Activated naive CD4-positive, alpha-beta T cell treated with anti-CD3 and anti-CD28 coated beads, Interleukin-2, amount 50 U/mL, for 24 hours (primary cell): ENCODE measurements around the gene THAP9.

Experiments used
- H3K27ac Mint-ChIP-seq: one replicate; pipeline ENCODE4 v1.8.0; 2021; ENCODE audit warnings: mild to moderate bottlenecking, mixed read lengths
- H3K27me3 Mint-ChIP-seq: one replicate; pipeline ENCODE4 v1.8.0; 2021; ENCODE audit warnings: mixed read lengths
- H3K36me3 Mint-ChIP-seq: one replicate; pipeline ENCODE4 v1.8.0; 2021; ENCODE audit warnings: mixed read lengths
- H3K4me1 Mint-ChIP-seq: one replicate; pipeline ENCODE4 v1.8.0; 2021; ENCODE audit warnings: mixed read lengths
- H3K4me3 Mint-ChIP-seq: one replicate; pipeline ENCODE4 v1.8.0; 2021; ENCODE audit warnings: mild to moderate bottlenecking, mixed read lengths
- H3K9me3 Mint-ChIP-seq: one replicate; pipeline ENCODE4 v1.8.0; 2021; ENCODE audit warnings: mixed read lengths

THAP9 gene

GRCh38 chr4:82890528-82890900 lies 10.0 kb upstream of the THAP9 start:
- Mint-ChIP-seq H3K36me3 (peaks cover 10% of the 10 kb centered on the region), H3K4me1 (peaks cover 56% of the 10 kb centered on the region), H3K4me3 (peak overlapping the region; percentile 94), H3K9me3 (no peaks in the 10 kb centered on the region), H3K27ac (peak overlapping the region; percentile 96), H3K27me3 (no peaks in the 10 kb centered on the region)

- H3K4me1 Mint-ChIP-seq, result peaks cover 54% of the 10 kb centered on the region
- H3K36me3 Mint-ChIP-seq, result peaks cover 13% of the 10 kb centered on the region
- H3K27me3 Mint-ChIP-seq, result no peaks in the 10 kb centered on the region
Measured at GRCh38 chr4:82890901-82891706, 9.4 kb upstream of the THAP9 start, which contains the start of gene SEC31A. SEC31A (minus strand) TSS chr4:82891153; CDS start chr4:82881936, 9,217 bp downstream.

DNA sequence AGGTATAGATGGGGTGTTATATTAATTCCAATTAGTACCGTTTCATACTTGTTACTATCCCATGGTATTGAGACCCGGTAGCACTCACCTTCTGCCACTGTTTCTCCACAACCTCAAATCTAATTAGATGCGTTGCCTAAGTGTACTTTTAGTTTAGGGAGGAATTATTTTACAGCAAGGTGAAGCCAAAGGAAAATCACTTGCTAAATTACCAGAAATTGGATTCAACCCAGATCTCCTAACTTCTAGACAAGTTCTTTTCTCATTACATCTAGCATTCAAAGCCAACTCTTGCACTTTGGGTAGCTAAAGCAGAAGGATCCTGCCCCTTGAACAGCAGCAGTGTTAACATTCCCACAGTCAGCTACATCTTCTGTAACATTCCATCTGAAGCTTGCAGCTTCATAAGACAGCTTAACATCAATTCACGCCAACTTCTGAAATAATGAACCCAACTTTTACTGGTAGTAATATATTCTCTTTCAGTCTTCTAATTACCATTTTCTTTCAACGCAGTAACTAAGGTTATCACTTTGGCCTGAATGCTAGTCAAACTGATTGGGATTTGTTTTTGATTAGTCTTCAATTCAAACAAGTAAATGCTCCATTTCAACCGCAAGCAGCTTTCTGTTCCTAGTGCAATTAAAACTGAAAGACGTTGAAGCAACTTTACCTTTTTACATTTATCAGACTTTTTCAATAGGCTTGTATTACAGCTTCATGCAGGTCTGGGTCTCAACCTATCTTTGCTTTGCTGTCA lies 8.6 kb upstream of the THAP9 start:
- H3K27me3 Mint-ChIP-seq, result no peaks in the 10 kb centered on the region

More at GRCh38 chr4:82890901-82891706, 9.4 kb upstream of the THAP9 start, which contains the start of gene SEC31A:
- Mint-ChIP-seq H3K9me3 (no peaks in the 10 kb centered on the region), H3K4me3 (peak within 1 kb of the TSS; percentile 94), H3K27ac (peak within 1 kb of the TSS; percentile 96)

GRCh38 chr4:82892467-82892802 lies 8.1 kb upstream of the THAP9 start:
- Mint-ChIP-seq H3K27me3 (no peaks in the 10 kb centered on the region), H3K4me3 (peak overlapping the region; percentile 44), H3K4me1 (peaks cover 48% of the 10 kb centered on the region), H3K36me3 (peaks cover 18% of the 10 kb centered on the region), H3K27ac (no peak overlapping the region), H3K9me3 (no peaks in the 10 kb centered on the region)

More for the DNA sequence above, 8.6 kb upstream of the THAP9 start:
- Mint-ChIP-seq H3K9me3 (no peaks in the 10 kb centered on the region), H3K4me1 (peaks cover 50% of the 10 kb centered on the region), H3K36me3 (peaks cover 15% of the 10 kb centered on the region), H3K27ac (peak overlapping the region; percentile 96), H3K4me3 (peak overlapping the region; percentile 94)

- Mint-ChIP-seq H3K27me3 (no peaks in the 10 kb centered on the region), H3K4me3 (no peak overlapping the region), H3K36me3 (peaks cover 18% of the 10 kb centered on the region), H3K27ac (peak overlapping the region; percentile 61), H3K9me3 (no peaks in the 10 kb centered on the region), H3K4me1 (peaks cover 50% of the 10 kb centered on the region)
Measured at GRCh38 chr4:82893942-82894341, 6.6 kb upstream of the THAP9 start.

- Mint-ChIP-seq H3K27ac (peak overlapping the region; percentile 63), H3K4me3 (peak overlapping the region; percentile 34), H3K27me3 (no peaks in the 10 kb centered on the region), H3K9me3 (no peaks in the 10 kb centered on the region), H3K36me3 (peaks cover 18% of the 10 kb centered on the region), H3K4me1 (peaks cover 39% of the 10 kb centered on the region)
Measured at GRCh38 chr4:82896755-82897154, 3.8 kb upstream of the THAP9 start.

DNA sequence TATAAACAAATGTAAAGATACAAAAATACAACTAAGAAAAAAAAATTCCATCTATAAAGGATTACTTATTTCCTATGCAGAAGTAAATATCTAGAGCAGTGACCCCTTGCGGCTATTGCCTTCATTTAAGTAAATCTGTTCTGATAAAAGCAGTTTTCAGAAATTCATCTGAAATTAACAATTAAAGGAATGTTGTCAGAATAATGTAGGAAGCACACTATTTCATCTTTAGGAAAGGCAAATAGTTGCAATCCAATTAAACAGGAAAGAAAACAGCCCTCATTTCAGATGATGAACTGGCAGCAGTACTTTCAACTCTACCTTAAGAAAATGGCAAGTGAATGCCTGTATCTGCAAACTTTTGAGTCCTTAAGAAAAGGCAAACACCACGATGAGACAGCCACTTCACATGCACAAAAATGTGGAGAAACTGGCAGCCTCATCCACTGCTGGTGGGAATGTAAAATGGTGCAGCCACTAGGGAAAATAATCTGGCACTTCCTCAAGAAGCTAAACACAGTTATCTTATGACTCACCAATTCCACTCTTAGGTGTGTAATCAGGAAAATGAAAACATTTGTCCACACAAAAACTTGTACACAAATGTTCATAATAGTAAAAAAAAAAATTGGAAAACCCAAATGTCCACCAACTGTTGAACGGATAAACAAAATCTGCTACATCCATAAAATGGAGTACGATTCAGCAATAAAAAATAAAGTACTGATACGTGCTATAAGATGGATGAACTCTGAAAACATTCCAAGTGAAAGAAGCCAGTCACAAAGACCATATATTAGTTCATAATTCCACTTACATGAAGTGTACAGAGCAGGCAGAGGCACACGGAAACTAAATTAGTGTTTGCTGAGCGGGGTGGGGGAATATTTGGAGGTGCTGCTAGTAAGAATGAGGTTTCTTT lies 2.0 kb upstream of the THAP9 start:
- Mint-ChIP-seq H3K4me1 (peaks cover 40% of the 10 kb centered on the region), H3K36me3 (peaks cover 18% of the 10 kb centered on the region), H3K27me3 (no peaks in the 10 kb centered on the region), H3K27ac (peak overlapping the region; percentile 79), H3K4me3 (no peak overlapping the region), H3K9me3 (no peaks in the 10 kb centered on the region)

DNA sequence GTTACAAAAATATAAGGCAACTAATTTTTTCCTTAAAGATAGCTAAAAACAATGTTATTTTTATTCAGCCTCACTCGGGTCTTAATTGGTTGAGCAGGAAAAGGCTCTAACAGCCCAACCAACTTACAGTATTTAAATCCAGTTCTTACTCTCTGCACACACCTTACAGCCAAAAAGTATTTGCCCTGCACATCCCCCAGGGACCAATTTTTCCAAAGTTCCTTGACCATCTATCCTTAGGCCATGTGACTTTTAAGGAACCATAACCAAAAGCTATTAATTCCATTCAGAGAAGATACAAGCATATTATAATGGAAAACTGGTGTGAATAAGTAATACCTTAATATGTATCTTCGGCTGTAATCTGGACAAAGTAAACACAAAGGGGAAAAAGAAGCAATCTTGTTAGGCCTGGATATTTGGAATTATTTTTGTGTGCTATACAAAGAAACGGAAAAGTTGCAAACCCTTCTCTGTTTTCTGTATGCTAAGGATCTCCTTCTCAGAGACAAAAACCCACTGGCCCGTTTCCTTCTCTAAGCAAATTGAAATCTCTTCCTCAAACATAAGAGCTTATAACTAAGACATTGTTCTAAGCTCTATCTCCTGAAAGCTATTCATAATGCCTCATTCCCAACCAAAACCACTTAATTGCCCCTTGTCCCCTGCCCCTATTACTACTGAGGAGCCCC lies 1.0 kb upstream of the THAP9 start:
- H3K9me3 Mint-ChIP-seq, result no peaks in the 10 kb centered on the region
- H3K27me3 Mint-ChIP-seq, result no peaks in the 10 kb centered on the region
- no peak overlapping the region for H3K27ac Mint-ChIP-seq
- peaks cover 41% of the 10 kb centered on the region for H3K4me1 Mint-ChIP-seq
- peaks cover 12% of the 10 kb centered on the region for H3K36me3 Mint-ChIP-seq
- no peak overlapping the region for H3K4me3 Mint-ChIP-seq

GRCh38 chr4:82900066-82900410 lies 497 bp upstream of the THAP9 start:
- Mint-ChIP-seq H3K9me3 (no peaks in the 10 kb centered on the region), H3K4me1 (peaks cover 37% of the 10 kb centered on the region)

GRCh38 chr4:82901183-82901718 lies 716 bp downstream of the THAP9 start:
- Mint-ChIP-seq H3K9me3 (no peaks in the 10 kb centered on the region), H3K27ac (no peak overlapping the region), H3K4me1 (peaks cover 43% of the 10 kb centered on the region)

More at GRCh38 chr4:82900066-82900410, 497 bp upstream of the THAP9 start:
- H3K27me3 Mint-ChIP-seq, result no peaks in the 10 kb centered on the region
- peaks cover 9% of the 10 kb centered on the region for H3K36me3 Mint-ChIP-seq
- no peak overlapping the region for H3K4me3 Mint-ChIP-seq
- H3K27ac Mint-ChIP-seq, result no peak overlapping the region

DNA sequence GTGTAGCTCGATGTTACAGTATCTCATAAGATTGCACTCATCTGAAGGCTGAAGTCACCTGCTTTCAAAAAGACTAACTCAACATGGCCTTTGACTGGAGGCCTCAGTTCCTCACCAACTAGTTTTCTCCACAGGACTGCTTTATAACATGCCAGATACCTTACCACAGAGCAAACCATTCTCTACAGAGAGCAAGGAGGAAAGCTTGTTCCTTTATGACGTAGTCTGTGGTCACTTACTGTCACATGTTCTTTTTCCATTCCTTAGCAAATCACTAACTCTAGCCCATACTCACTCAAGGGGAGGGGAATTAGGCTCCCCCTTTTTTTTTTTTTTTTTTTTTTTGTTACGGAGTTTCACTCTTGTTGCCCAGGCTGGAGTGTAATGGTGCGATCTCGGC lies 3.2 kb downstream of the THAP9 start:
- Mint-ChIP-seq H3K36me3 (peaks cover 2% of the 10 kb centered on the region), H3K4me1 (peaks cover 30% of the 10 kb centered on the region), H3K27ac (peak overlapping the region; percentile 81), H3K27me3 (no peaks in the 10 kb centered on the region), H3K4me3 (peak overlapping the region; percentile 30), H3K9me3 (no peaks in the 10 kb centered on the region)

More at GRCh38 chr4:82901183-82901718, 716 bp downstream of the THAP9 start:
- Mint-ChIP-seq H3K36me3 (peaks cover 6% of the 10 kb centered on the region), H3K4me3 (no peak overlapping the region), H3K27me3 (no peaks in the 10 kb centered on the region)

- Mint-ChIP-seq H3K4me1 (peaks cover 30% of the 10 kb centered on the region), H3K4me3 (peak overlapping the region; percentile 37), H3K9me3 (no peaks in the 10 kb centered on the region), H3K27ac (peak overlapping the region; percentile 52), H3K27me3 (no peaks in the 10 kb centered on the region), H3K36me3 (peaks cover 2% of the 10 kb centered on the region)
Measured at GRCh38 chr4:82905205-82905604, 4.7 kb downstream of the THAP9 start.

DNA sequence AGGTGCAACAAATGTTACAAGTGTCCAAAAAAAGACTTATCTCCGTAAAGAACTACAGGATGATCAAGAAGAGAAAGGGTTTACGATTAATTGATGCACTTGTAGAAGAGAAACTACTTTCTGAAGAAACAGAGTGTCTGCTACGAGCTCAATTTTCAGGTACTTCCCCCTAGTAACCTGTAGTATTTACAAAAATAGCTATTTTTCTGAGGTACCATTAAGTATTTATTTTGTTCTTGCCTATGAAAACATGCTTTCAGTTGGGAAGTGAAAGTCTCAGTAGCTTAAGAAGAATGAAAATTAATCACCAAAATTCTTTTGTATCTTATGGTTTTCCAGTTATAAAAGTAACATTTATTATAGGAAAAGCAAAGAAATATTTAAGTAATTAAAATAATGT lies 5.9 kb downstream of the THAP9 start:
- no peaks in the 10 kb centered on the region for H3K9me3 Mint-ChIP-seq
- peaks cover 7% of the 10 kb centered on the region for H3K36me3 Mint-ChIP-seq
- no peak overlapping the region for H3K27ac Mint-ChIP-seq
- no peaks in the 10 kb centered on the region for H3K27me3 Mint-ChIP-seq
- H3K4me1 Mint-ChIP-seq, result peaks cover 30% of the 10 kb centered on the region
- H3K4me3 Mint-ChIP-seq, result no peak overlapping the region

DNA sequence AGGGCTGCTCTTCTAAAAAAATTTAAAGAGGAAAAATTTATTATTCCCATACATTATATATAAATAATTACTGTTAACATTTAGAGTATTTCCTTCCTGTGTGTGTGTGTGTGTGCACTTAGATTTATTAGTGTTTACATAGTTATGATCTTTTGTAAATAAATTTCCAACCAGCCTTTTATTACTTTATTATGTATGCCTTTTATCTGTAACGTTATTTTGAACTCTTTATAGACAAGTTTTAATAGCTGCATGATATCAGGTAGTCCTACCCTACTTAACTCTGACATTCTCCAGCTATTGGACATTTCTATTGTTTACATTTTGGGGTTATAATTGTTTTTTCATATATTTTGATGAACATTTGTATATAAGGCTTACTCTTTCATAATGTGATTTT lies 8.8 kb downstream of the THAP9 start:
- Mint-ChIP-seq H3K9me3 (no peaks in the 10 kb centered on the region), H3K4me3 (no peak overlapping the region), H3K4me1 (peaks cover 13% of the 10 kb centered on the region), H3K36me3 (peaks cover 10% of the 10 kb centered on the region), H3K27me3 (no peaks in the 10 kb centered on the region), H3K27ac (no peak overlapping the region)

DNA sequence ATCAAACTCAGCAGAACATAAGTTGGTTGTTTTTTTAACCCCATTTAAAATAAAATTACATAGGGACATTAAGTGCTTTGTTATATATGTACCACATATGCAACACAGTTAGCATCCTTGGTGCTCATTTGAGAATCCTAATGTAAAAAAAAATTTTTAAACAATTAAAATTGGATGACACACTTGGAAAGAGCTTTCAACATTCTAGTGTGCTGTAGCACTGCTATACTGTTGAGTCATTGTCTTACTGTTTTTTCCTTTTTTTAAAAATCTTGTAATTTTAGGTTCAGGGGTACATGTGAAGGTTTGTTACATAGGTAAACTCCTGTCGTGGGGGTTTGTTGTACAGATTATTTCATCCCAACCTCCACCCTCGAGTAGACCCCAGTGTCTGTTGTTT lies 12.8 kb downstream of the THAP9 start:
- Mint-ChIP-seq H3K9me3 (no peaks in the 10 kb centered on the region), H3K4me3 (no peak overlapping the region), H3K27me3 (no peaks in the 10 kb centered on the region), H3K36me3 (peaks cover 8% of the 10 kb centered on the region), H3K27ac (no peak overlapping the region), H3K4me1 (no peaks in the 10 kb centered on the region)
